Pancreas (tissue), 10 donors: ENCODE results near the gene PRKCH. TPM values are rescaled to one million over a fixed set of nuclear protein-coding genes. Genes with fewer than 3 reads are reported as not detected.

Experiments
- ATAC-seq, 4 donors: fragments of 200-7000 bp; cut with Tn5 transposase; one replicate each; pipeline versions ENCODE4 v1.8.0 to v1.9.1; 2020; ENCODE audit warnings: mild to moderate bottlenecking in 4 of 4, moderate library complexity in 4 of 4
- DNase-seq, 6 donors: peaks; one replicate each; pipeline ENCODE4 v3.0.0-alpha.2; 2020
- FAIRE-seq: peaks from 2 replicates; lab custom pipeline; 2012; peaks lifted over from hg19 to GRCh38; lab: Jason Lieb, UNC
- H3K27ac ChIP-seq, 4 donors: fragments of 200-600 bp; sonication (generic); 1 replicate in 3 of 4; 2 replicates in 1 of 4; pipeline versions ENCODE4 v1.5.0 to v1.8.0; 2020
- H3K27me3 ChIP-seq, 4 donors: fragments of 200-600 bp; one replicate each; pipeline ENCODE4 v1.8.0; 2021
- H3K36me3 ChIP-seq, 3 donors: fragments of 200-600 bp; sonication (generic) in 1 of 3; one replicate each; pipeline versions ENCODE4 v1.5.0 to v1.8.0; 2020 to 2021
- H3K4me1 ChIP-seq, 3 donors: fragments of 200-600 bp; one replicate each; pipeline ENCODE4 v1.8.0; 2021
- H3K4me3 ChIP-seq, 4 donors: fragments of 200-600 bp; sonication (generic) in 2 of 4; one replicate each; pipeline versions ENCODE4 v1.5.0 to v1.8.0; 2020 to 2021
- H3K9me3 ChIP-seq, 4 donors: fragments of 200-600 bp; one replicate each; pipeline ENCODE4 v1.8.0; 2021
- CTCF ChIP-seq, 4 donors: fragments of 200-600 bp; sonication (generic) in 3 of 4; IDR thresholded peaks; one replicate each; pipeline versions ENCODE4 v1.5.0 to v1.8.0; 2021; ENCODE audit warnings: antibody characterized with exemption in 4 of 4
- WGBS, 2 donors: extraction: QIAGEN DNeasy Blood & Tissue Kit; methylation state at CpG; one replicate each; pipeline ENCODE4 v1.1.7; 2013; 5-methylcytosine and 5-hydroxymethylcytosine counted together
- intact Hi-C, 3 donors: fragments of 100-400 bp; cut with DNase I; formaldehyde crosslinking; loops; one replicate each; pipeline versions ENCODE4 v1.11.1 to v1.14.2; 2022
- polyA plus RNA-seq, 2 donors: library from polyadenylated mRNA; stranded (reverse); fragments of 200-250 nt; gene quantifications; one replicate each; pipeline ENCODE4 v1.2.3, GENCODE V29; 2013
- total RNA-seq, 6 donors: library from RNA; stranded (reverse); fragmentation: NEBNext Ultra II Directional in 4 of 6; extraction: Animal tissue kit (Norgen Biotek cat#: 25700) in 4 of 6; gene quantifications; one replicate each; pipeline versions ENCODE4 v1.2.1 to v1.2.4, GENCODE V29; 2021 to 2023
- donor health status: healthy with polysubstance abuse.
- donor health status: DM: no; HTN: no; CAD: no; lungs with moderate emphysema.
- donor health status: DM: no; HTN: no; CAD: no.
- donor health status: control.
- donor health status: control.
- donor health status: Bipolar disorder and iron deficiency.
- donor health status: DM: yes; HTN: yes; CAD: no.
- donor health status: DM: no; HTN: no; CAD: no.
- donor health status: DM: no; HTN: no; CAD: no.
- donor health status: DM: yes; HTN: yes; CAD: no.

The PRKCH gene
- total and polyA plus RNA-seq, 8 donors = 3.6 to 16.9 (median 8.9) TPM

- TF ChIP-seq CTCF (IDR thresholded peaks at IDR 0.05) = no peak
- no peaks in the 10 kb centered on the region for H3K36me3 ChIP-seq
- no peaks in the 10 kb centered on the region for H3K4me1 ChIP-seq
- DNase-seq = no peak
- 69 to 78% methylated on average over 1 of the region's 1 CpG for WGBS, 2 donors
- no peaks in the 10 kb centered on the region for H3K9me3 ChIP-seq
- FAIRE-seq = no peak
- no peak for ATAC-seq
- H3K4me3 ChIP-seq = no peak overlapping the region
- intact Hi-C loops = no loop called here
- no peaks in the 10 kb centered on the region for H3K27me3 ChIP-seq
- H3K27ac ChIP-seq = no peak overlapping the region
Observed at GRCh38 chr14:61335671-61336275, 14.4 kb downstream of the PRKCH start.

- WGBS, 2 donors = 77% methylated on average over 4 of the region's 4 CpGs
- H3K9me3 ChIP-seq = no peaks in the 10 kb centered on the region
- H3K4me1 ChIP-seq = no peaks in the 10 kb centered on the region
- no peak overlapping the region for H3K27ac ChIP-seq
- TF ChIP-seq CTCF (IDR thresholded peaks at IDR 0.05) = no peak
- DNase-seq (no peak), ATAC-seq (peak in 1 of 4 donors; percentile 25), FAIRE-seq (no peak)
- no peaks in the 10 kb centered on the region for H3K36me3 ChIP-seq
- H3K4me3 ChIP-seq = no peak overlapping the region
- H3K27me3 ChIP-seq = no peaks in the 10 kb centered on the region
- intact Hi-C loops = no loop called here
Observed at GRCh38 chr14:61337893-61338292, 16.5 kb downstream of the PRKCH start.

- no peak for TF ChIP-seq CTCF (IDR thresholded peaks at IDR 0.05)
- no peak overlapping the region for H3K4me3 ChIP-seq
- H3K36me3 ChIP-seq = no peaks in the 10 kb centered on the region
- no peaks in the 10 kb centered on the region for H3K4me1 ChIP-seq
- no peaks in the 10 kb centered on the region for H3K9me3 ChIP-seq
- H3K27ac ChIP-seq = no peak overlapping the region
- 92 to 94% methylated on average over 2 of the region's 2 CpGs for WGBS, 2 donors
- no peak for ATAC-seq
- H3K27me3 ChIP-seq = no peaks in the 10 kb centered on the region
- intact Hi-C loops = no loop called here
- DNase-seq = no peak
- FAIRE-seq = no peak
Observed at GRCh38 chr14:61338457-61338856, 17.1 kb downstream of the PRKCH start.

- Histone ChIP-seq H3K4me3 (no peak overlapping the region), H3K27me3 (no peaks in the 10 kb centered on the region), H3K36me3 (no peaks in the 10 kb centered on the region), H3K27ac (no peak overlapping the region), H3K4me1 (no peaks in the 10 kb centered on the region), H3K9me3 (no peaks in the 10 kb centered on the region)
- 83 to 86% methylated on average over 5 of the region's 5 CpGs for WGBS, 2 donors
- ATAC-seq (no peak), DNase-seq (no peak), FAIRE-seq (no peak)
- TF ChIP-seq CTCF (IDR thresholded peaks at IDR 0.05) = no peak
- intact Hi-C loops = no loop called here
Observed at GRCh38 chr14:61341275-61342206, 20.2 kb downstream of the PRKCH start.
